K562 (cell line): ENCODE measurements around the gene OBSCN. TPM values are rescaled to one million over a fixed set of nuclear protein-coding genes. Genes with fewer than 3 reads are reported as not detected.
A peak's percentile ranks its signal among the peaks of the same experiment; 100 is the strongest.

Experiments used
- ATF1 ChIP-seq, 2 experiments: fragments of 450-650 bp in 1 of 2; IDR thresholded peaks; 2 replicates each; pipeline ENCODE4 v1.6.1; 2016; ENCODE audit warnings: missing compliant biosample characterization in 1 of 2, missing genetic modification characterization in 1 of 2
- CREM ChIP-seq: IDR thresholded peaks from 2 replicates; pipeline ENCODE4 v1.6.1; 2014; ENCODE audit warnings: antibody characterized with exemption, low read depth
- DPF2 ChIP-seq: fragments of 450-650 bp; IDR thresholded peaks from 2 replicates; pipeline ENCODE4 v1.6.1; 2016
- EWSR1 ChIP-seq: fragments of 450-650 bp; IDR thresholded peaks from 2 replicates; pipeline ENCODE4 v1.6.1; 2018; ENCODE audit warnings: borderline replicate concordance, mild to moderate bottlenecking, low read depth, moderate library complexity; ENCODE audit not compliant: partially characterized antibody
- FOXJ3 ChIP-seq: sonication (generic); formaldehyde crosslinking; IDR thresholded peaks from 2 replicates; pipeline ENCODE4 v1.4.0; 2020; ENCODE audit warnings: mild to moderate bottlenecking, missing genetic modification reagents
- FOXK2 ChIP-seq, 2 experiments: fragments of 450-650 bp; IDR thresholded peaks in 1 of 2; conservative IDR thresholded peaks in 1 of 2; 2 replicates each; pipeline ENCODE4 v1.6.1; 2016; ENCODE audit warnings: low read depth in 2 of 2, mild to moderate bottlenecking in 1 of 2
- FOXM1 ChIP-seq, 2 experiments: fragments of 450-650 bp in 1 of 2; sonication (generic) in 1 of 2; formaldehyde crosslinking in 1 of 2; IDR thresholded peaks; 2 replicates each; pipeline versions ENCODE4 v1.6.1 to v1.9.0; 2017 to 2022; ENCODE audit warnings: low read depth in 2 of 2, mild to moderate bottlenecking in 2 of 2, missing genetic modification reagents in 1 of 2, moderate library complexity in 1 of 2
- KDM2B ChIP-seq: fragments of 250-450 bp; sonication (Bioruptor Pico); IDR thresholded peaks from 2 replicates; pipeline ENCODE4 v1.8.0; 2021; ENCODE audit warnings: mild to moderate bottlenecking, moderate library complexity
- MTA3 ChIP-seq: fragments of 450-650 bp; formaldehyde crosslinking; IDR thresholded peaks from 2 replicates; pipeline ENCODE4 v1.6.1; 2017; ENCODE audit warnings: mild to moderate bottlenecking, borderline replicate concordance
- NEUROD1 ChIP-seq: fragments of 150-350 bp; IDR thresholded peaks from 2 replicates; pipeline ENCODE4 v1.6.1; 2014; ENCODE audit warnings: borderline replicate concordance, low read length, low read depth; ENCODE audit not compliant: partially characterized antibody
- NR2C1 ChIP-seq, 2 experiments: fragments of 450-650 bp; IDR thresholded peaks; 2 replicates each; pipeline ENCODE4 v1.6.1; 2017; ENCODE audit warnings: mild to moderate bottlenecking in 2 of 2, antibody characterized with exemption in 1 of 2, inconsistent platforms in 1 of 2, missing compliant biosample characterization in 1 of 2, missing genetic modification characterization in 1 of 2
- PML ChIP-seq: IDR thresholded peaks from 2 replicates; pipeline ENCODE4 v1.6.1; 2012; ENCODE audit warnings: low read length, inconsistent platforms
- PYGO2 ChIP-seq: fragments of 450-650 bp; IDR thresholded peaks from 2 replicates; pipeline ENCODE4 v1.6.1; 2016; ENCODE audit warnings: mild to moderate bottlenecking, missing genetic modification characterization, moderate library complexity, missing compliant biosample characterization
- RB1 ChIP-seq: fragments of 450-650 bp; IDR thresholded peaks from 2 replicates; pipeline ENCODE4 v1.6.1; 2017; ENCODE audit warnings: low read depth, mild to moderate bottlenecking
- RBM14 ChIP-seq: fragments of 200-400 bp; formaldehyde crosslinking; IDR thresholded peaks from 2 replicates; pipeline ENCODE4 v1.6.1; 2018; ENCODE audit warnings: low read depth, mild to moderate bottlenecking, low read length, moderate library complexity, borderline replicate concordance; ENCODE audit not compliant: insufficient read depth
- STAT5A ChIP-seq: IDR thresholded peaks from 2 replicates; pipeline ENCODE4 v1.6.1; 2012; ENCODE audit warnings: low read length, inconsistent platforms, borderline replicate concordance
- TCF3 ChIP-seq: sonication (generic); formaldehyde crosslinking; IDR thresholded peaks from 2 replicates; pipeline ENCODE4 v1.4.0; 2020; ENCODE audit warnings: mild to moderate bottlenecking, missing genetic modification reagents
- THRAP3 ChIP-seq: fragments of 450-650 bp; IDR thresholded peaks from 2 replicates; pipeline ENCODE4 v1.6.1; 2016; ENCODE audit warnings: mild to moderate bottlenecking, inconsistent platforms, borderline replicate concordance
- TRIM28 ChIP-seq: fragments of 450-650 bp; IDR thresholded peaks from 2 replicates; pipeline ENCODE4 v1.6.1; 2017
- ZBTB26 ChIP-seq: fragments of 450-650 bp; formaldehyde crosslinking; IDR thresholded peaks from 2 replicates; pipeline ENCODE4 v1.4.0; 2022; ENCODE audit warnings: missing genetic modification characterization
- ZBTB9 ChIP-seq: fragments of 450-650 bp; formaldehyde crosslinking; IDR thresholded peaks from 2 replicates; pipeline ENCODE4 v1.4.0; 2020; ENCODE audit warnings: mild to moderate bottlenecking, moderate library complexity
- ZNF263 ChIP-seq: sonication (generic); formaldehyde crosslinking; IDR thresholded peaks from 2 replicates; pipeline ENCODE4 v1.8.0; 2022; ENCODE audit warnings: mild to moderate bottlenecking, missing genetic modification reagents, borderline replicate concordance
- ZNF512 ChIP-seq: IDR thresholded peaks from 2 replicates; pipeline ENCODE4 v1.6.1; 2016; ENCODE audit warnings: missing genetic modification characterization, missing compliant biosample characterization
- polyA plus RNA-seq, 8 experiments: library from polyadenylated mRNA; depleted of rRNA in 4 of 8; stranded (reverse) in 5 of 8; unstranded in 3 of 8; fragments of >200 nt; fragmentation: Nextera tagmentation in 2 of 8; fragmentation: Illumina TruSeq in 1 of 8; extraction: Ambion mirVana in 2 of 8; extraction: Trizol in 1 of 8; gene quantifications; 2 replicates each; pipeline versions ENCODE4 v1.2.1 to v1.2.3, GENCODE V29; 2011 to 2014; ENCODE audit warnings: inconsistent platforms in 1 of 8, missing spikeins in 1 of 8
- total RNA-seq, 7 experiments: library from RNA; depleted of rRNA in 6 of 7; stranded (reverse); fragments of >200 nt in 6 of 7; fragmentation: Illumina TruSeq in 2 of 7; extraction: Trizol in 2 of 7; gene quantifications; 2 replicates each; pipeline versions ENCODE4 v1.2.1 to v1.2.3, GENCODE V29; 2011 to 2021; ENCODE audit warnings: low replicate concordance in 1 of 7

OBSCN gene
- total and polyA plus RNA-seq, 9 of the 15 experiments (the other 6 are each of a cell fraction or from before 2014, with no cell fraction given): 0.18 to 19.7 (median 3.6) TPM

GRCh38 chr1:228178737-228179684, 28.8 kb upstream of the OBSCN start (continued):
- TF ChIP-seq RB1: peak; percentile 14; the same call in 1 of the 2 replicates
- no peak for TF ChIP-seq FOXJ3 (CRISPR knock-in tag)
- TF ChIP-seq FOXK2 (conservative IDR thresholded peaks at IDR 0.05 in 1 of 2, IDR thresholded peaks at IDR 0.05 in 1 of 2; ENCODE audit: low read depth in 2 of 2): peak; percentile 80 to 85
- TF ChIP-seq RBM14: no peak
- TF ChIP-seq STAT5A: peak; percentile 86
- 0 out of 2 replicates have a peak, but pooled peaks have one; percentile 46 for TF ChIP-seq ZBTB9
- no peak for TF ChIP-seq NR2C1 (IDR thresholded peaks at IDR 0.05)
- no peak for TF ChIP-seq NR2C1 (tag; IDR thresholded peaks at IDR 0.05)
- peak; percentile 95 for TF ChIP-seq TCF3 (CRISPR knock-in tag)
- peak; percentile 72 for TF ChIP-seq CREM
- no peak for TF ChIP-seq ATF1 (CRISPR knock-in tag; IDR thresholded peaks at IDR 0.05)
- TF ChIP-seq ATF1 (tag; IDR thresholded peaks at IDR 0.05): peak; percentile 51; the same call in 1 of the 2 replicates
- TF ChIP-seq ZNF263 (CRISPR knock-in tag): peak; percentile 78
- TF ChIP-seq DPF2: peak; percentile 91
- no peak for TF ChIP-seq EWSR1
- TF ChIP-seq TRIM28: peak; percentile 42; the same call in 1 of the 2 replicates
- 0 out of 2 replicates have a peak, but pooled peaks have one; percentile 58 for TF ChIP-seq THRAP3
- no peak for TF ChIP-seq PYGO2
- TF ChIP-seq PML: peak; percentile 86
- TF ChIP-seq ZBTB26 (CRISPR knock-in tag): no peak
- TF ChIP-seq MTA3: peak; percentile 84
- TF ChIP-seq NEUROD1: peak; percentile 37
- TF ChIP-seq FOXM1 (IDR thresholded peaks at IDR 0.05; ENCODE audit: low read depth): peak; percentile 75; the same call in 1 of the 2 replicates
- TF ChIP-seq FOXM1 (CRISPR knock-in tag; IDR thresholded peaks at IDR 0.05; ENCODE audit: low read depth): no peak
- 0 out of 2 replicates have a peak, but pooled peaks have one; percentile 44 for TF ChIP-seq KDM2B (CRISPR knock-in tag)
- no peak for TF ChIP-seq ZNF512 (tag)
